IPS-NIHi7 (cell line): Measurements from ENCODE around the gene FLG2.
"Not testable (repeated sequence)": the region's sequence is repeated elsewhere in the genome, so short reads cannot be mapped to it uniquely, and the experiment has no call there.

Experiments
- DNase-seq: peaks from one replicate; pipeline ENCODE4 v3.0.0; 2012; ENCODE audit warnings: mixed read lengths; ENCODE audit errors: extremely low spot score

Gene FLG2

GRCh38 chr1:152312169-152312568 is 47.6 kb downstream of the FLG2 start:
- not testable (repeated sequence) for DNase-seq

- no peak for DNase-seq
These were observed 49.9 kb downstream of the FLG2 start for GRCh38 chr1:152309955-152310354.

GRCh38 chr1:152309320-152309901 is 50.4 kb downstream of the FLG2 start:
- DNase-seq = not testable (repeated sequence)

GRCh38 chr1:152308758-152309157 is 51.0 kb downstream of the FLG2 start:
- not testable (repeated sequence) for DNase-seq

DNA sequence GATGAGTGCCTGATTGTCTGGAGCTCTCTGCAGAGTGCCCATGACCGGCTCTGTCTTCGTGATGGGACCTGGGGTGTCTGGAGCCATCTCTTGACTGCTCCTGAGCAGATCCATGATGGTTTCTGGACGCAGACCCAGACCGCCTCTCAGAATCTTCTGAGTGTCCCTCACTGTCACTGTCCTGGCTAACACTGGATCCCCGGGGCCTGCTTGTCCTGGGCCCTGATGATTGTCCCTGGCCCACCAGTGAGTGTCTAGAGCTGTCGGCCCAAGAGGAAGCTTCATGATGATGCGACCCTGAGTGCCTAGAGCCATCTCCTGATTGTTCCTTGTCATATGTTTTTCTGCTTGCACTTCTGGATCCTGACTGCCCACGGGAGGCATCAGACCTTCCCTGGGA is 51.8 kb downstream of the FLG2 start:
- DNase-seq = not testable (repeated sequence)

- DNase-seq = not testable (repeated sequence)
These were observed 53.7 kb downstream of the FLG2 start for GRCh38 chr1:152306123-152306522.

DNA sequence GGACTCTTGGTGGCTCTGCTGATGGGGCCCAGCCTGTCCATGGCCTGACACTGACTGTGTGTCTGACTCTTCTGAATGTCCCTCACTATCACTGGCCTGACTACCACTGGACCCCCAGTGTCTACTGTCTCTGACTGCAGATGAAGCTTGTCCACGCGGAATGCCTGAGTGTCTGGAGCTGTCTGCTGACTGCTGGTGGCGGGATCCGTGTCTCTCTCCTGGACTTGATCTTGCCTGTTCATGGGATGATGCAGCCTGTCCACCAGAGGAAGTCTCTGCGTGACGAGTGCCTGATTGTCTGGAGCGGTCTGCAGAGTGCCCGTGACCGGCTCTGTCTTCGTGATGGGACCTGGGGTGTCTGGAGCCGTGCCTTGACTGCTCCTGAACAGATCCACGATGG is 55.0 kb downstream of the FLG2 start:
- DNase-seq = not testable (repeated sequence)

- DNase-seq = not testable (repeated sequence)
These were observed 56.5 kb downstream of the FLG2 start for GRCh38 chr1:152303139-152303872.
